Dendritic cell treated with granulocyte-macrophage colony-stimulating factor and Interleukin-4, amounts not matched to agents 40 ng/mL and 50 ng/mL, for 4 days (primary cell): ENCODE data around the gene CNBD2.
"Not testable (repeated sequence)": the region's sequence is repeated elsewhere in the genome, so short reads cannot be mapped to it uniquely, and the experiment has no call there.

Experiments used
- H3K27ac Mint-ChIP-seq: one replicate; pipeline ENCODE4 v1.8.0; 2022; ENCODE audit warnings: mild to moderate bottlenecking, mixed read lengths
- H3K27me3 Mint-ChIP-seq: one replicate; pipeline ENCODE4 v1.8.0; 2022; ENCODE audit warnings: mild to moderate bottlenecking, mixed read lengths
- H3K36me3 Mint-ChIP-seq: one replicate; pipeline ENCODE4 v1.8.0; 2022; ENCODE audit warnings: low read depth, mixed read lengths
- H3K4me1 Mint-ChIP-seq: one replicate; pipeline ENCODE4 v1.8.0; 2022; ENCODE audit warnings: low read depth, mixed read lengths
- H3K4me3 Mint-ChIP-seq: one replicate; pipeline ENCODE4 v1.8.0; 2022; ENCODE audit warnings: mild to moderate bottlenecking, moderate library complexity, mixed read lengths
- H3K9me3 Mint-ChIP-seq: one replicate; pipeline ENCODE4 v1.8.0; 2022; ENCODE audit warnings: mixed read lengths
- intact Hi-C: fragments of 100-400 bp; cut with micrococcal nuclease; formaldehyde crosslinking; loops from one replicate; pipeline ENCODE4 v1.15.0; 2022

CNBD2 gene

GRCh38 chr20:35954200-35954906, 14.0 kb upstream of the CNBD2 start, which contains the start of gene SCAND1:
Gene SCAND1, minus strand, starts transcription at chr20:35954502. Its CDS starts 218 bp downstream, at chr20:35954284.
- Mint-ChIP-seq H3K4me3 (peak within 1 kb of the TSS; percentile 99), H3K27ac (peak within 1 kb of the TSS; percentile 97), H3K27me3 (no peaks in the 10 kb centered on the region), H3K9me3 (no peaks in the 10 kb centered on the region), H3K36me3 (peaks cover 35% of the 10 kb centered on the region), H3K4me1 (peaks cover 8% of the 10 kb centered on the region)
- intact Hi-C loops: no loop called here

- Mint-ChIP-seq H3K4me3 (peak overlapping the region; percentile 99), H3K27me3 (no peaks in the 10 kb centered on the region), H3K9me3 (no peaks in the 10 kb centered on the region), H3K27ac (peak overlapping the region; percentile 97), H3K4me1 (peaks cover 8% of the 10 kb centered on the region), H3K36me3 (peaks cover 30% of the 10 kb centered on the region)
- intact Hi-C loops: no loop called here
These were observed 13.5 kb upstream of the CNBD2 start for GRCh38 chr20:35954907-35955251.

GRCh38 chr20:35956616-35957015, 11.8 kb upstream of the CNBD2 start:
- no peak overlapping the region for H3K27ac Mint-ChIP-seq
- H3K36me3 Mint-ChIP-seq: peaks cover 26% of the 10 kb centered on the region
- no peaks in the 10 kb centered on the region for H3K9me3 Mint-ChIP-seq
- H3K4me1 Mint-ChIP-seq: peaks cover 8% of the 10 kb centered on the region
- H3K4me3 Mint-ChIP-seq: no peak overlapping the region
- peaks cover 8% of the 10 kb centered on the region for H3K27me3 Mint-ChIP-seq
- intact Hi-C loops: no loop called here

GRCh38 chr20:35959291-35959690, 9.1 kb upstream of the CNBD2 start:
- H3K36me3 Mint-ChIP-seq, H3K4me1 Mint-ChIP-seq, H3K27ac Mint-ChIP-seq, H3K9me3 Mint-ChIP-seq, intact Hi-C loops, H3K4me3 Mint-ChIP-seq: not testable (repeated sequence)
- peaks cover 12% of the 10 kb centered on the region for H3K27me3 Mint-ChIP-seq

- Mint-ChIP-seq H3K27ac (no peak overlapping the region), H3K4me3 (no peak overlapping the region), H3K27me3 (peaks cover 12% of the 10 kb centered on the region), H3K4me1 (no peaks in the 10 kb centered on the region), H3K36me3 (no peaks in the 10 kb centered on the region), H3K9me3 (no peaks in the 10 kb centered on the region)
- intact Hi-C loops: no loop called here
These were observed 4.5 kb upstream of the CNBD2 start for GRCh38 chr20:35963878-35964277.

GRCh38 chr20:35968930-35969329, 540 bp downstream of the CNBD2 start:
- Mint-ChIP-seq H3K27me3 (peaks cover 1% of the 10 kb centered on the region), H3K36me3 (no peaks in the 10 kb centered on the region), H3K4me1 (no peaks in the 10 kb centered on the region), H3K27ac (no peak overlapping the region), H3K9me3 (no peaks in the 10 kb centered on the region), H3K4me3 (no peak overlapping the region)
- intact Hi-C loops: no loop called here

GRCh38 chr20:35971981-35972380, 3.6 kb downstream of the CNBD2 start:
- Mint-ChIP-seq H3K9me3 (no peaks in the 10 kb centered on the region), H3K27me3 (peaks cover 1% of the 10 kb centered on the region), H3K4me3 (no peak overlapping the region), H3K27ac (no peak overlapping the region), H3K4me1 (peaks cover 7% of the 10 kb centered on the region), H3K36me3 (no peaks in the 10 kb centered on the region)
- intact Hi-C loops: no loop called here

GRCh38 chr20:35972462-35972861, 4.1 kb downstream of the CNBD2 start:
- intact Hi-C loops: no loop called here
- Mint-ChIP-seq H3K4me3 (no peak overlapping the region), H3K27me3 (peaks cover 1% of the 10 kb centered on the region), H3K27ac (no peak overlapping the region), H3K9me3 (no peaks in the 10 kb centered on the region), H3K36me3 (no peaks in the 10 kb centered on the region), H3K4me1 (peaks cover 7% of the 10 kb centered on the region)

GRCh38 chr20:35974256-35974655, 5.9 kb downstream of the CNBD2 start:
- H3K9me3 Mint-ChIP-seq: no peaks in the 10 kb centered on the region
- H3K27ac Mint-ChIP-seq: no peak overlapping the region
- no peak overlapping the region for H3K4me3 Mint-ChIP-seq
- H3K36me3 Mint-ChIP-seq: no peaks in the 10 kb centered on the region
- intact Hi-C loops: no loop called here
- peaks cover 19% of the 10 kb centered on the region for H3K4me1 Mint-ChIP-seq
- H3K27me3 Mint-ChIP-seq: peaks cover 1% of the 10 kb centered on the region

- H3K27me3 Mint-ChIP-seq: no peaks in the 10 kb centered on the region
- peaks cover 26% of the 10 kb centered on the region for H3K4me1 Mint-ChIP-seq
- no peaks in the 10 kb centered on the region for H3K36me3 Mint-ChIP-seq
- no peaks in the 10 kb centered on the region for H3K9me3 Mint-ChIP-seq
- intact Hi-C loops: no loop called here
- no peak overlapping the region for H3K4me3 Mint-ChIP-seq
- no peak overlapping the region for H3K27ac Mint-ChIP-seq
These were observed 7.4 kb downstream of the CNBD2 start for GRCh38 chr20:35975576-35976373.

GRCh38 chr20:35978041-35978513, 9.7 kb downstream of the CNBD2 start:
- no peaks in the 10 kb centered on the region for H3K36me3 Mint-ChIP-seq
- intact Hi-C loops: no loop called here
- no peak overlapping the region for H3K4me3 Mint-ChIP-seq
- no peaks in the 10 kb centered on the region for H3K27me3 Mint-ChIP-seq
- no peaks in the 10 kb centered on the region for H3K9me3 Mint-ChIP-seq
- H3K27ac Mint-ChIP-seq: peak overlapping the region; percentile 64
- peaks cover 36% of the 10 kb centered on the region for H3K4me1 Mint-ChIP-seq

- H3K27me3 Mint-ChIP-seq: no peaks in the 10 kb centered on the region
- intact Hi-C loops: no loop called here
- no peaks in the 10 kb centered on the region for H3K9me3 Mint-ChIP-seq
- H3K36me3 Mint-ChIP-seq: no peaks in the 10 kb centered on the region
- no peak overlapping the region for H3K4me3 Mint-ChIP-seq
- peak overlapping the region; percentile 10 for H3K27ac Mint-ChIP-seq
- H3K4me1 Mint-ChIP-seq: peaks cover 42% of the 10 kb centered on the region
These were observed 11.2 kb downstream of the CNBD2 start for GRCh38 chr20:35979544-35979943.

GRCh38 chr20:35981969-35982368, 13.6 kb downstream of the CNBD2 start:
- H3K36me3 Mint-ChIP-seq: no peaks in the 10 kb centered on the region
- H3K27me3 Mint-ChIP-seq: peaks cover 4% of the 10 kb centered on the region
- no peak overlapping the region for H3K27ac Mint-ChIP-seq
- intact Hi-C loops: no loop called here
- no peaks in the 10 kb centered on the region for H3K9me3 Mint-ChIP-seq
- no peak overlapping the region for H3K4me3 Mint-ChIP-seq
- peaks cover 38% of the 10 kb centered on the region for H3K4me1 Mint-ChIP-seq

GRCh38 chr20:35984382-35984781, 16.0 kb downstream of the CNBD2 start:
- intact Hi-C loops: no loop called here
- peak overlapping the region; percentile 6 for H3K27ac Mint-ChIP-seq
- H3K4me3 Mint-ChIP-seq: no peak overlapping the region
- no peaks in the 10 kb centered on the region for H3K9me3 Mint-ChIP-seq
- H3K4me1 Mint-ChIP-seq: peaks cover 25% of the 10 kb centered on the region
- H3K27me3 Mint-ChIP-seq: peaks cover 4% of the 10 kb centered on the region
- H3K36me3 Mint-ChIP-seq: no peaks in the 10 kb centered on the region
